HepG2 (cell line): ENCODE results near the gene BTBD7. TPM values are rescaled to one million over a fixed set of nuclear protein-coding genes. Genes with fewer than 3 reads are reported as not detected.

ENCODE experiments used
- EEA1 ChIP-seq: sonication (generic); formaldehyde crosslinking; IDR thresholded peaks from 2 replicates; pipeline ENCODE4 v1.5.1; 2020; ENCODE audit warnings: mild to moderate bottlenecking, missing genetic modification reagents, borderline replicate concordance
- ETS1 ChIP-seq: sonication (generic); formaldehyde crosslinking; IDR thresholded peaks from 2 replicates; pipeline ENCODE4 v1.4.0; 2020; ENCODE audit warnings: missing genetic modification reagents
- KLF16 ChIP-seq, 2 experiments: sonication (generic) in 1 of 2; formaldehyde crosslinking in 1 of 2; IDR thresholded peaks; 2 replicates each; pipeline versions ENCODE4 v1.6.1 to v1.8.0; 2016 to 2023; ENCODE audit warnings: missing genetic modification reagents in 2 of 2, missing compliant biosample characterization in 1 of 2
- MIXL1 ChIP-seq: IDR thresholded peaks from 2 replicates; pipeline ENCODE4 v1.6.1; 2016
- RFX1 ChIP-seq: fragments of 450-650 bp; IDR thresholded peaks from 2 replicates; pipeline ENCODE4 v1.6.1; 2017
- SIN3B ChIP-seq: fragments of 150-350 bp; IDR thresholded peaks from 2 replicates; pipeline ENCODE4 v1.6.1; 2014; ENCODE audit warnings: low read length
- TBX3 ChIP-seq: fragments of 450-650 bp; IDR thresholded peaks from 2 replicates; pipeline ENCODE4 v1.6.1; 2017; ENCODE audit warnings: antibody characterized with exemption, mild to moderate bottlenecking, inconsistent platforms, borderline replicate concordance
- THAP7 ChIP-seq: sonication (generic); formaldehyde crosslinking; IDR thresholded peaks from 2 replicates; pipeline ENCODE4 v1.8.1; 2023; ENCODE audit warnings: mild to moderate bottlenecking, missing genetic modification reagents
- TRAFD1 ChIP-seq: sonication (generic); formaldehyde crosslinking; IDR thresholded peaks from 2 replicates; pipeline ENCODE4 v1.5.1; 2020; ENCODE audit warnings: missing genetic modification reagents, mild to moderate bottlenecking, borderline replicate concordance
- ZFP1 ChIP-seq: IDR thresholded peaks from 2 replicates; pipeline ENCODE4 v1.6.1; 2016
- ZFP37 ChIP-seq: sonication (generic); formaldehyde crosslinking; IDR thresholded peaks from 2 replicates; pipeline ENCODE4 v1.4.0; 2020; ENCODE audit warnings: missing genetic modification reagents, borderline replicate concordance
- ZNF260 ChIP-seq: sonication (generic); formaldehyde crosslinking; IDR thresholded peaks from 2 replicates; pipeline ENCODE4 v1.4.0; 2020; ENCODE audit warnings: missing genetic modification reagents, low read depth, mild to moderate bottlenecking, borderline replicate concordance
- ZNF318 ChIP-seq: sonication (generic); formaldehyde crosslinking; IDR thresholded peaks from 2 replicates; pipeline ENCODE4 v1.4.0; 2020; ENCODE audit warnings: mild to moderate bottlenecking, missing genetic modification reagents
- ZNF512 ChIP-seq: sonication (generic); formaldehyde crosslinking; IDR thresholded peaks from 2 replicates; pipeline ENCODE4 v1.4.0; 2020; ENCODE audit warnings: mild to moderate bottlenecking, missing genetic modification reagents
- ZZZ3 ChIP-seq: sonication (generic); formaldehyde crosslinking; IDR thresholded peaks from 2 replicates; pipeline ENCODE4 v1.4.0; 2020; ENCODE audit warnings: missing genetic modification reagents, mild to moderate bottlenecking, borderline replicate concordance
- polyA plus RNA-seq, 8 experiments: library from polyadenylated mRNA; depleted of rRNA in 3 of 8; stranded (reverse) in 7 of 8; unstranded in 1 of 8; fragments of >200 nt; fragmentation: Illumina TruSeq in 4 of 8; extraction: Trizol in 4 of 8; gene quantifications; 2 replicates each; pipeline versions ENCODE4 v1.2.1 to v1.2.3, GENCODE V29; 2011 to 2016; ENCODE audit warnings: low read depth in 4 of 8, missing spikeins in 1 of 8, mixed read lengths in 1 of 8; ENCODE audit not compliant: insufficient read depth in 1 of 8
- total RNA-seq, 5 experiments: library from RNA; depleted of rRNA; stranded (reverse); fragments of >200 nt; fragmentation: Illumina TruSeq; extraction: Trizol; gene quantifications; 2 replicates each; pipeline ENCODE4 v1.2.3, GENCODE V29; 2016; ENCODE audit warnings: low read depth in 1 of 5

BTBD7 gene
- total and polyA plus RNA-seq, 2 of the 13 experiments (the other 11 are each of a cell fraction or from before 2014, with no cell fraction given) = 11.6 to 15.2 TPM

- TF ChIP-seq ZFP37 = peak; percentile 78; the same call in 1 of the 2 replicates
- no peak for TF ChIP-seq ZNF260 (CRISPR knock-in tag)
- no peak for TF ChIP-seq ZNF512
- no peak; the same call in 1 of the 2 replicates for TF ChIP-seq THAP7 (CRISPR knock-in tag)
- TF ChIP-seq ZNF318 (CRISPR knock-in tag) = no peak
- peak; percentile 70; the same call in 1 of the 2 replicates for TF ChIP-seq RFX1
- TF ChIP-seq ZZZ3 (CRISPR knock-in tag) = peak; percentile 71; the same call in 1 of the 2 replicates
- peak; percentile 53 for TF ChIP-seq SIN3B
- no peak for TF ChIP-seq TBX3
- no peak for TF ChIP-seq ETS1 (CRISPR knock-in tag)
- TF ChIP-seq KLF16 (CRISPR knock-in tag; IDR thresholded peaks at IDR 0.05) = peak in 1 of 2 experiments; percentile 90; a peak in 1 of 4 replicates
- TF ChIP-seq ZFP1 (CRISPR knock-in tag) = no peak
- 0 out of 2 replicates have a peak, but pooled peaks have one; percentile 12 for TF ChIP-seq MIXL1 (CRISPR knock-in tag)
- peak; percentile 54; the same call in 1 of the 2 replicates for TF ChIP-seq EEA1 (CRISPR knock-in tag)
- TF ChIP-seq TRAFD1 (CRISPR knock-in tag) = no peak; the same call in 1 of the 2 replicates
Observed at GRCh38 chr14:93206793-93207467, 125.9 kb downstream of the BTBD7 start, which contains the start of the genes GON7 and UBR7 (continued).
